Endothelial cell of umbilical vein (primary cell): ENCODE measurements around the gene TPRG1L. TPM values are rescaled to one million over a fixed set of nuclear protein-coding genes. Genes with fewer than 3 reads are reported as not detected.

ENCODE experiments used
- BruUV-seq: library from RNA; stranded (reverse); fragments of 400-500 nt; replicated peaks from 2 replicates; lab custom pipeline; 2021; lab: Mats Ljungman, UMichigan
- CTCF ChIA-PET: fragments of 300-600, 350-600 bp; sonication (Branson Sonifier 250); formaldehyde crosslinking; loops from one replicate; lab custom pipeline; 2021; ENCODE audit warnings: antibody characterized with exemption, inconsistent platforms; lab: Charles Lee
- POLR2A ChIA-PET: fragments of 300-600, 350-600 bp; sonication (Branson Sonifier 250); formaldehyde crosslinking; loops from one replicate; lab custom pipeline; 2021; ENCODE audit warnings: antibody characterized with exemption, inconsistent platforms; lab: Charles Lee
- DNase-seq: peaks from one replicate; pipeline ENCODE4 v3.0.0-alpha.2; 2011; ENCODE audit warnings: low read depth, low spot score
- FAIRE-seq: peaks from 2 replicates; lab custom pipeline; 2011; peaks lifted over from hg19 to GRCh38; lab: Jason Lieb, UNC
- H2AFZ ChIP-seq: 2 replicates; pipeline ENCODE4 v1.6.0; 2012; ENCODE audit warnings: low read depth, low read length, control low read depth, inconsistent platforms
- H3K27ac ChIP-seq: 2 replicates; pipeline ENCODE4 v1.5.1; 2011; ENCODE audit warnings: low read depth, mild to moderate bottlenecking, control low read depth, low read length, moderate library complexity; ENCODE audit not compliant: insufficient read depth
- H3K27me3 ChIP-seq, 2 experiments: 2 replicates each; pipeline versions ENCODE4 v1.6.0 to v1.6.1; 2011; ENCODE audit warnings: low read length in 2 of 2, mixed read lengths in 1 of 2; ENCODE audit not compliant: control insufficient read depth in 2 of 2, insufficient read depth in 2 of 2
- H3K36me3 ChIP-seq, 2 experiments: 2 replicates in 1 of 2; 3 replicates in 1 of 2; pipeline ENCODE4 v1.5.1; 2011; ENCODE audit warnings: low read length in 2 of 2, mild to moderate bottlenecking in 1 of 2, moderate library complexity in 1 of 2; ENCODE audit not compliant: control insufficient read depth in 2 of 2, insufficient read depth in 2 of 2; ENCODE audit errors: extremely low read depth in 1 of 2
- H3K4me1 ChIP-seq: 3 replicates; pipeline ENCODE4 v1.5.1; 2011; ENCODE audit warnings: mild to moderate bottlenecking, low read length; ENCODE audit not compliant: control insufficient read depth, insufficient read depth; ENCODE audit errors: extremely low read depth
- H3K4me2 ChIP-seq: 2 replicates; pipeline ENCODE4 v1.6.1; 2011; ENCODE audit warnings: low read length, control low read depth, mixed read lengths; ENCODE audit not compliant: insufficient read depth
- H3K4me3 ChIP-seq, 3 experiments: fragments of 200-600 bp in 1 of 3; sonication (generic), shearing (Covaris generic) in 1 of 3; replicated peaks in 1 of 3; 2 replicates each; pipeline ENCODE4 v1.5.1; 2011 to 2016; ENCODE audit warnings: control low read depth in 3 of 3, low read length in 3 of 3, mild to moderate bottlenecking in 2 of 3, inconsistent platforms in 1 of 3, low read depth in 1 of 3, moderate library complexity in 1 of 3; ENCODE audit not compliant: insufficient read depth in 1 of 3
- H3K79me2 ChIP-seq: 2 replicates; pipeline ENCODE4 v1.6.0; 2012; ENCODE audit warnings: low read length, inconsistent platforms; ENCODE audit not compliant: control insufficient read depth, insufficient read depth
- H3K9ac ChIP-seq: replicated peaks from 2 replicates; pipeline ENCODE3; 2011; ENCODE audit warnings: low read length, control low read depth; ENCODE audit not compliant: insufficient read depth; ENCODE audit errors: extremely low read depth
- H3K9me1 ChIP-seq: replicated peaks from 3 replicates; pipeline ENCODE4 v1.6.0; 2011; ENCODE audit warnings: mild to moderate bottlenecking, low read length; ENCODE audit not compliant: control insufficient read depth, insufficient read depth; ENCODE audit errors: extremely low read depth
- H3K9me3 ChIP-seq: replicated peaks from 2 replicates; pipeline ENCODE4 v1.5.1; 2012; ENCODE audit warnings: low read length, inconsistent platforms; ENCODE audit not compliant: control insufficient read depth, insufficient read depth
- H4K20me1 ChIP-seq: replicated peaks from 2 replicates; pipeline ENCODE3; 2011; ENCODE audit warnings: mild to moderate bottlenecking, low read length; ENCODE audit not compliant: control insufficient read depth, insufficient read depth; ENCODE audit errors: extremely low read depth
- EZH2 ChIP-seq: IDR thresholded peaks from 2 replicates; pipeline ENCODE4 v1.6.1; 2012; ENCODE audit warnings: borderline replicate concordance, low read depth, mild to moderate bottlenecking, moderate library complexity, low read length, inconsistent platforms; ENCODE audit not compliant: severe bottlenecking
- FOS ChIP-seq: IDR thresholded peaks from 2 replicates; pipeline ENCODE4 v1.6.1; 2011; ENCODE audit warnings: mild to moderate bottlenecking, low read length, moderate library complexity, borderline replicate concordance; ENCODE audit not compliant: insufficient read depth
- GATA2 ChIP-seq: IDR thresholded peaks from 2 replicates; pipeline ENCODE4 v1.7.0; 2011; ENCODE audit warnings: low read depth, mild to moderate bottlenecking, moderate library complexity, mixed read lengths, low read length; ENCODE audit not compliant: insufficient read length, insufficient read depth
- JUN ChIP-seq: IDR thresholded peaks from 2 replicates; pipeline ENCODE4 v1.6.1; 2011; ENCODE audit warnings: borderline replicate concordance, low read depth; ENCODE audit not compliant: insufficient read length, insufficient read depth
- MAX ChIP-seq: IDR thresholded peaks from 2 replicates; pipeline ENCODE4 v1.6.1; 2011; ENCODE audit not compliant: insufficient read depth, insufficient read length
- MYC ChIP-seq: IDR thresholded peaks from one replicate; pipeline ENCODE4 v1.6.1; 2011; ENCODE audit warnings: mild to moderate bottlenecking, low read depth, low read length
- POLR2A ChIP-seq: IDR thresholded peaks from 2 replicates; pipeline ENCODE4 v1.6.1; 2012; ENCODE audit warnings: low read depth, mild to moderate bottlenecking, control low read depth, low read length
- POLR2AphosphoS5 ChIP-seq: IDR thresholded peaks from 2 replicates; pipeline ENCODE4 v1.6.1; 2012; ENCODE audit warnings: low read depth, mild to moderate bottlenecking, control low read depth, low read length, moderate library complexity; ENCODE audit not compliant: insufficient read depth
- dilution Hi-C: fragments of 300-500 bp; cut with MboI; formaldehyde crosslinking; loops from one replicate; pipeline ENCODE4 v1.15.0; 2019; ENCODE audit warnings: low sequenced_read_pairs; ENCODE audit not compliant: extremely low pct_ligation_motif_present
- intact Hi-C: fragments of 100-400 bp; cut with micrococcal nuclease; formaldehyde crosslinking; loops from one replicate; pipeline ENCODE4 v1.10.0; 2022
- polyA plus RNA-seq, 4 experiments: library from polyadenylated mRNA; depleted of rRNA in 3 of 4; stranded (reverse) in 3 of 4; unstranded in 1 of 4; fragments of >200 nt; gene quantifications; 2 replicates each; pipeline versions ENCODE4 v1.2.1 to v1.2.3, GENCODE V29; 2011 to 2012; ENCODE audit warnings: missing spikeins in 1 of 4
- total RNA-seq: library from RNA; stranded (reverse); gene quantifications from 2 replicates; pipeline ENCODE4 v1.2.3, GENCODE V29; 2021
- TF ChIP-seq, protein P1 (sequence below), 2 donors: IDR thresholded peaks; 1 replicate in 1 of 2; 2 replicates in 1 of 2; pipeline ENCODE4 v1.5.1; 2011; ENCODE audit warnings: low read length in 2 of 2, mild to moderate bottlenecking in 2 of 2, moderate library complexity in 2 of 2, control low read depth in 1 of 2, inconsistent platforms in 1 of 2, low read depth in 1 of 2; ENCODE audit not compliant: insufficient read depth in 1 of 2; ENCODE audit errors: extremely low read depth in 1 of 2

TPRG1L gene
- total and polyA plus RNA-seq, 2 donors (not counting 3 experiments of a cell fraction or from before 2014, with no cell fraction given) = 52.3 to 53.8 TPM

- no TSS peak for BruUV-seq
- DNase-seq (no peak), FAIRE-seq (no peak)
- peaks cover 0 to 10% of the 10 kb centered on the region in 2 experiments for H3K36me3 ChIP-seq
- peaks cover 5 to 6% of the 10 kb centered on the region in 2 experiments for H3K27me3 ChIP-seq
- dilution Hi-C loops = no loop called here
- H4K20me1 ChIP-seq = no peaks in the 10 kb centered on the region
- no peaks in the 10 kb centered on the region for H3K9me1 ChIP-seq
- ChIA-PET POLR2A (no interaction called here), CTCF (no interaction called here)
- H3K9ac ChIP-seq = no peak overlapping the region
- intact Hi-C loops = no loop called here
- TF ChIP-seq POLR2A (no peak), MYC (no peak), JUN (no peak), EZH2 (no peak), MAX (no peak), GATA2 (no peak), FOS (no peak), POLR2AphosphoS5 (no peak)
- TF ChIP-seq, protein P1, sequence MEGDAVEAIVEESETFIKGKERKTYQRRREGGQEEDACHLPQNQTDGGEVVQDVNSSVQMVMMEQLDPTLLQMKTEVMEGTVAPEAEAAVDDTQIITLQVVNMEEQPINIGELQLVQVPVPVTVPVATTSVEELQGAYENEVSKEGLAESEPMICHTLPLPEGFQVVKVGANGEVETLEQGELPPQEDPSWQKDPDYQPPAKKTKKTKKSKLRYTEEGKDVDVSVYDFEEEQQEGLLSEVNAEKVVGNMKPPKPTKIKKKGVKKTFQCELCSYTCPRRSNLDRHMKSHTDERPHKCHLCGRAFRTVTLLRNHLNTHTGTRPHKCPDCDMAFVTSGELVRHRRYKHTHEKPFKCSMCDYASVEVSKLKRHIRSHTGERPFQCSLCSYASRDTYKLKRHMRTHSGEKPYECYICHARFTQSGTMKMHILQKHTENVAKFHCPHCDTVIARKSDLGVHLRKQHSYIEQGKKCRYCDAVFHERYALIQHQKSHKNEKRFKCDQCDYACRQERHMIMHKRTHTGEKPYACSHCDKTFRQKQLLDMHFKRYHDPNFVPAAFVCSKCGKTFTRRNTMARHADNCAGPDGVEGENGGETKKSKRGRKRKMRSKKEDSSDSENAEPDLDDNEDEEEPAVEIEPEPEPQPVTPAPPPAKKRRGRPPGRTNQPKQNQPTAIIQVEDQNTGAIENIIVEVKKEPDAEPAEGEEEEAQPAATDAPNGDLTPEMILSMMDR (IDR thresholded peaks at IDR 0.05; ENCODE audit: extremely low read depth in 1 of 2, insufficient read depth in 1 of 2, low read depth in 1 of 2, low read length in 2 of 2) = no peak
- peaks cover 8% of the 10 kb centered on the region for H3K4me1 ChIP-seq
- no peak overlapping the region for H3K27ac ChIP-seq
- no peak overlapping the region for H3K4me3 ChIP-seq
- H3K4me2 ChIP-seq = no peak overlapping the region
- peaks cover 4% of the 10 kb centered on the region for H3K79me2 ChIP-seq
- no peaks in the 10 kb centered on the region for H3K9me3 ChIP-seq
- no peak overlapping the region for H2AFZ ChIP-seq
Measured at GRCh38 chr1:3645666-3646355, 21.0 kb downstream of the TPRG1L start.
